ENCODE data around the gene SCAF1.
"Not testable (repeated sequence)": the region's sequence is repeated elsewhere in the genome, so short reads cannot be mapped to it uniquely, and the experiment has no call there.

Gene SCAF1

DNA sequence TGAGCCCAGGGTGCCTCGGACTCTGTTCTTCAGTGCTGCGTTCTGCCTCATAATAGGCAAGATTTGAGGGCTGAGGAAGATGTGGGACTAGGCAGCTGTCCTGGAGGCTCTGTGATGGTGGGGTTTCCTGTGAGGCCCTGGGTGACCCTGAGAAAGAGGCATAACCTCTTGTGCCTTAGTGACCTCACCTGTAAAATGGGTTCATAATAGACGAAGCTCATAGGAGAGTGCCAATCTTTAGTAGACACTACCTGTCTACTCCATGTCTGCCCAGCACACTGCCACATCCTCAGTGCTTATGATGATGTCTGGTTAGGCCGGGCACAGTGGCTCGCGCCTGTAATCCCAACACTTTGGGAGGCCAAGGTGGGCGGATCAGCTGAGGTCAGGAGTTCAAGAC is 25.5 kb upstream of the SCAF1 start:
- DNase-seq (ENCODE audit: low read depth in 1 of 2, low spot score in 1 of 2), result no peak

DNA sequence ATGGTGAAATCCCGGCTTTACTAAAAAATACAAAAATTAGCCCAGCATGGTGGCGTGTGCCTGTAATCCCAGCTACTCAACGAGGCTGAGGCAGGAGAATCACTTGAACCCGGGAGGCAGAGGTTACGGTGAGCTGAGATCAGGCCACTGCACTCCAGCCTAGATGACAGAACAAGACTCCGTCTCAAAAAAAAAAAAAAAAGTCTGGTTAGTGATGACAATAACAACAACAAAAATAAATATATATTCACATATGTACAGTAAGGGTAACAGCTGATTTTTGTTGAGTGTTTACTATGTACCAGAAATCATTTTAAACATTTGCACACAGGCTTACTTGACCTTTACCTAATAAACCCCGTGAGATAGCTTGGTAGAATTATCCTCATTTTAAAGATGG is 25.1 kb upstream of the SCAF1 start:
- DNase-seq (ENCODE audit: low read depth in 1 of 2, low spot score in 1 of 2), result no peak

DNA sequence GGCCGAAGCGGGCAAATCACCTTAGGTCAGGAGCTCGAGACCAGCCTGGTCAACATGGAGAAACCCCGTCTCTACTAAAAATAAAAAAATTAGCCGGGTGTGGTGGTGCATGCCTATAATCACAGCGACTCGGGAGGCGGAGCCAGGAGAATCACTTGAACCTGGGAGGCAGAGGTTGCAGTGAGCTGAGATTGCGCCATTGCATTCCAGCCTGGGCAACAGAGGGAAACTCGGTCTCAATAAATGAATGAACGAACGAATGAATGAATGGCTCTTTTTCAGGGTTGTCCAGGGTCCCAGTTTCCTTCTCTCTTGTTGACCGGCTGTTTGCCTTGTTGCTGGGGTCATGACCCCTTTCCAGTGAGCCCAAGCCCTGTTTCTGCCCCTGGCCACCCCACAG is 24.1 kb upstream of the SCAF1 start:
- DNase-seq (ENCODE audit: low read depth in 1 of 2, low spot score in 1 of 2), result not testable (repeated sequence)

DNA sequence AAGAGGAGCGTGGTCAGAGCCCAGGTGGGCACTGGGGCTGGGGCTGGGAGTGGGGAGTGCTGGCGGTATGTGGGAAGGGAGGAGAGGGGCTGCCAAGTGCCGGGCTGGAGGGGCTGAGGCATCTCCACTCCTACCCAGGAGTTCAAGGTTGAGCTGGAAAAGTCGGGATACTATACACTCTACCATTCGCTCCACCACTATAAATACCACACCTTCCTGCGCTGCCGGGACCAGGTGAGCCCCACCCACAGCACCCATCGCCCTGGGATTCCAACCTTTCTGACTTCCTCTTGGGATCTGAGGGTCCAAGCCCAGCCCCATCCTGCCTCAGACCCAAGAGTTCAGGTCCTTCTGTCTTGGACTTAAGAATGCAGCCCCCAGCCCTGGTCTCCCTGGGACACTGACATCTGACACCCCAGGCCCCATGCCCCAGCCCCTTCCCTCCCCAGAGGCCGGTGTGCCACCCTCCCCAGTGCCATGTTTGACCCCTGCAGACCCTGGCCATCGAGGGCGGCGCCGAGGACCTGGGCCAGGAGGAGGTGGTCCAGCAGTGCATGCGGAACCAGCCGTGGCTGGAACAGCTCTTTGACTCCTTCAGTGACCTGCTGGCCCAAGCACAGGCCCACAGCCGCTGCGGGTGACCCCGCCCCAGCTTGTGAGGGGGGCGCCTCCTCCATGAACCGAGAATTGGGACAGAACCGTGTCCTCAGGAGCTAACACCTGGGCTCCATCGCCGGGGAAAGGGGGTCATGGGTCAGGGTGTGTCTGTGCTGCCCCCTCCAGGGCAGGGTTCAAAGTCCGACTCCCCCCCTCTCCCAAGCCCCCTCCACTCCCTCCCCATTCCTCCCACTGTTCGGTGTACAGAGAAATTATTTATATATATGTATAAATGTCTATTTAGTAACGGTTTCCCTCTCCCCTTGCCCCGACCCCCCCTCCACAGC is 16.8 kb upstream of the SCAF1 start:
- no peak for DNase-seq (ENCODE audit: low read depth in 1 of 2, low spot score in 1 of 2)

DNA sequence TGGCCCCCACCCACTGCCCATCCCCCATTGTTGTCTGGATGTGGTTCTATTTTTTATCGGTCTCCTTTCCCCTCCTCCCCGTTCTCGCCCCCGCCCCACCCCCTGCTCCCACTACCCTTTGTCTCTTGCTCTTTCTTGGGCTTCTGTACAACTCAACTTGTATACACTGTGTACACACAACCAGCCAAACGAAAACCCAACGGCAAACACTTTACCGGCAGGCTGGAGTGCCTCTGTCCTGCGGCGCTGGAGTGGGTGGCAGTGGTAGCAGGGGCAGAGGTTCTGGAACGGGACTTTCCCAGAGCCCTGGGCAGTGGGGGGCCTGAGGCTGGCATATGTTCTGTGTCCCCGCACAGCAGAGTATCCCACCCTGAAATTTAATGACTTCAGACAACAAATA is 15.8 kb upstream of the SCAF1 start:
- no peak for DNase-seq (ENCODE audit: low read depth in 1 of 2, low spot score in 1 of 2)

DNA sequence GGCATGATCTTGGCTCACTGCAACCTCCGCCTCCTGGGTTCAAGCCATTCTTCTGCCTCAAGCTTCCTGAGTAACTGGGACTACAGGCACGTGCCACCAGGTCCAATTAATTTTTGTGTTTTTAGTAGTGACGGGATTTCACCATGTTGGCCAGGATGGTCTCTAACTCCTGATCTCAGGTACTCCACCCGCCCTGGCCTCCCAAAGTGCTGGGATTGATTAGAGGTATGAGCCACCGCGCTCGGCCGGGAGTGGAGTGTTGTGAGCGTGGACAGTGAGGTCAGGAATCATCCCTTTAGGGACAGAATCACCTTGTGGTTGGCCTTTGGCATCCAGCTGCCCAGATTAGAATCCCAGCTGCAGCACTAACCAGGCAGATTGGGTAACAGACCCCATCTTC is 12.3 kb upstream of the SCAF1 start:
- no peak for DNase-seq (ENCODE audit: low read depth in 1 of 2, low spot score in 1 of 2)

DNA sequence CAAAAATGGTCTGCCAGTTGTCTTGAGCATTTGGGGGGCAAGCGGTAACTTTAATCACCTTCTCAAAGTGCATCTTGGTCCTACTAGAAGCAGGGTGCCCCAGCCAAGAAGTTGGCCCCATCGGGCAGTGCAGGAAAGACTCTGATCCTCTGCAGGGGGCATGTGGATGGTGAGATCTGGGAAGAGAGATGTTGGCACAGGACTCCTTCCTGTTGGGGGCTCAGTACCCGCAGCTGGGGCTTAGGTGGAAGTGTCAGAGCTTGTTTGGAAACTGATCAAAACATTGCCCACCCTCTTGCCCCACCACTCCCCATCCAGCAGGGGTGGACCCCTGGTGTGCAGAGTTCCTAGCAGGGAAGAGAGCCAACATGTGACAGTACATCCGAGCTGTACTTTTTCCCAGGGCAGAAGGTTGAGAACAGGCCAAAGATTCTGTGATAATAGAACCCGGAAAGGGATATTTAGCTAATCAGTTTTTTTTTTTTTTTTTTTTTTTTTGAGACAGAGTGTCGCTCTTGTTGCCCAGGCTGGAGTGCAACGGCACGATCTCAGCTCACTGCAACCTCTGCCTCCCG is 10.9 kb upstream of the SCAF1 start:
- no peak for DNase-seq (ENCODE audit: low read depth in 1 of 2, low spot score in 1 of 2)

DNA sequence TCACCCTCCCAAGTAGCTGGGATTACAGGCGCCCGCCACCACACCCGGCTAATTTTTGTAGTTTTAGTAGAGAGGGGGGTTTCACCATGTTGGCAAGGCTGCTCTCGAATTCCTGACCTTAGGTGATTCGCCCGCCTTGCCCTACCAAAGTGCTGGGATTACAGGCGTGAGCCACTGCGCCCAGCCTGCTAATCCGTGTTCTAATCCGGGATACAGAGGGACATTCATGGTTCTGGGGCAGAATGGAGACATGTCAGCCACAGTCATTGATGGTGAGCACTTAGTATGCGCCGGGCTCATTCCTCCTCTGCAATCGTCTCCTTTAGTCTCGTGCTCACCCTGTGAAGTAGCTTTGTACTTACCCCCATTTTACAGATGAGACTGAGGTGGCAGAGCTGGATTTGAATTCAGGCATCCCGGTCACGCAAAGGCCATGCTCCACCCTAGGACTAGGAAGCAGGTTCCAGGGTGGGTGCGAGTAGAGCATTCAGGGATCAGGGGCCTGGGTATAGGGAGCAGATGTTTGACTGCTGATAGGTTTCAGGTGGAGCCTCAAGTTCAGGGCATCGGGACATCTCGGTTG is 10.3 kb upstream of the SCAF1 start:
- no peak for DNase-seq (ENCODE audit: low read depth in 1 of 2, low spot score in 1 of 2)

DNA sequence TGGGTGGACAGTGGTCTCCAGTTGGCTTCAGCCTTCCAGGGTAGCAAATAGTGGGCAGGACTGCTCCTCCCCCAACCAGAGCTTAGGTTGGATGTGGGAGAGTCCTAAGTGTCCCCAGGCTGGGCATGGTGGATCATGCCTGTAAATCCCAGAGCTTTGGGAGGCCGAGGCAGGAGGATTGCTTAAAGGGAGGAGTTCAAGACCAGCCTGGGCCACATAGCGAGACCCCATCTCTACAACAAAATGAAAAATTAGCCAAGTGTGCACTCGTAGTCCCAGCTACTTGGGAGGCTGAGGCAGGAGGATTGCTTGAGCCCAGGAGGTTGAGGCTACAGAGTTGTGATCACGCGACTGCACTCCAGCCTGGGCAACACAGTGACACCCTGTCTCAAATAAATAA is 9.4 kb upstream of the SCAF1 start:
- DNase-seq (ENCODE audit: low read depth in 1 of 2, low spot score in 1 of 2), result no peak

DNA sequence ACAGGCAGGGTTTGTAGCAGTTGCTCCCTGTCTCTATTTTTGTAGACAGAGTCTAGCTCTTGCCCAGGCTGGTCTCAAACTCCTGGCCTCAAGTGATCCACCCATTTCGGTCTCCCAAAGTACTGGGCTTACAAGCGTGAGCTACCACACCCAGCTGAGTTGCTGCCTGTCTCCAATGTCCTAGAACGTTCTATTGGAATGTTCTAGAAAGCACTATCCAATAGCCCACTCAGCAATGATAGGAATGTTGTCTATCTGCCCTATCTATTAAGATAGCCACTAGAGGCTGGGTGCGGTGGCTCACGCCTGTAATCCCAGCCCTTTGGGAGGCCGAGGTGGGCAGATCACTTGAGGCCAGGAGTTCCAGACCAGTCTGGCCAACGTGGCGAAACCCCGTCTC is 8.7 kb upstream of the SCAF1 start:
- DNase-seq (ENCODE audit: low read depth in 1 of 2, low spot score in 1 of 2), result not testable (repeated sequence)

DNA sequence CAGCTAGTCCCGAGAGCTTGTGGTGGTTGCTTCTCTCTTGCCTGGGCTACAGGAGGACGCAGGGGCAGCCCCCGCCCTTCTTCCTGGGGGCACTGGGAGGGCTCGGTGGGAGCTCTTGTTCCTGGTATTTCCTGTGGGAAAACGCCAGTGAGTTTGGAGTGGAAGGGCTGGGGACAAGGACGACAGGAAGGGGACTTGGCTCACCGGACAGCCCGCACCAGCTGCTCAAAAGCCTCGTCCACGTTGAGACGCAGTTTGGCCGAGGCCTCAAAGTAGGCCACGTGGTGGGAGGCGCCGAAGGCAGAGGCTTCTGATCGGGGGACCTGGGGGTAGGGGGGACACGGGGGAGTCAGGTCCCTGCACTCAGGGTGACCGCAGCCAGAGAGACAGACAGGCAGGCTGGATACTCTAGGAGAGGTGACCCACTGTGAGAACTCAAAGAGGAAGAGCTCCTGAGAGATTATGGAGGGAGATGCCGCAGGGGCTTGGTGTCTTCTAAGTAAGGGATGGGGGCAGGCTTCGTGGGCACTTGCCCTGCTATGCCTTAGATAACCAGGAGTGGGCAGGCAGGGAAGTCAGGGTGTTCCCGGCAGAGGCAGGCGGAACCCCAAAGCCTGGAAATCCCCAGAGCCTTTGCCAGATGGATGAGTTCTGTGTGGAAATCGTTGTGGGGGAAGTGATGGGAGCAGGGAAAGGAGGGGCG is 6.3 kb upstream of the SCAF1 start:
- no peak for DNase-seq (ENCODE audit: low read depth in 1 of 2, low spot score in 1 of 2)

DNA sequence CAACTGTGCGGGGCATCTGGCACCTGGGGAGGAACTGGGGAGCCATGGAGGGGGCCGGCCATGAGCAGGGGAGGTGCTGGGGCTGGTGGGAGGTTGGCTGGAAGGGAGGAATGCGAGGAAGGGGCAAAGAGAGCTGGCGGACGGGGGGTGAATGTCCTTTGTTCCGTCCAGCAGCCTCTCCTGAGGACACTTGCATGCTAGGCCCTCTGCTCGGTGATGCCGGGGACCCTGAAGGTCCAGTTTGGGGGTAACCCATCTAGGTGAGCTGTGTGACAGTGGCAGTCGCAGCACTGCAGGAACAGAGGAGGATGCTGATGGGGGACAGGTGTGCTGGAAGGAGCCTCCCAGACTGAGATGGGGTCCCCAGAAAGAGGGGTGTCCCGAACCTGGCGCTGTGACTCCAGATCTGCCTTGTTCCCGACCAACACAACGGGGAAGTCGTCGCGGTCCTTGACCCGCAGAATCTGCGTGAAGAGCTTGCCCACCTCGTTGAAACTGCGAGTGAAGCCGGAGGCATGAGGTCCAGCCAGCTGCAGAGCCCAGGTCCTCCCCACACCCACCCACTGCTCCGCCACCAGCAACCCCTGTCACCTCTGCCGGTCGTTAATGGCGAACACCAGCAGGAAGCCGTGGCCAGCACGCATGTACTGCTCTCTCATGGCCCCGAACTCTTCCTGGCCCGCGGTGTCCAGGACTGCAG is 5.6 kb upstream of the SCAF1 start:
- no peak for DNase-seq (ENCODE audit: low read depth in 1 of 2, low spot score in 1 of 2)

DNA sequence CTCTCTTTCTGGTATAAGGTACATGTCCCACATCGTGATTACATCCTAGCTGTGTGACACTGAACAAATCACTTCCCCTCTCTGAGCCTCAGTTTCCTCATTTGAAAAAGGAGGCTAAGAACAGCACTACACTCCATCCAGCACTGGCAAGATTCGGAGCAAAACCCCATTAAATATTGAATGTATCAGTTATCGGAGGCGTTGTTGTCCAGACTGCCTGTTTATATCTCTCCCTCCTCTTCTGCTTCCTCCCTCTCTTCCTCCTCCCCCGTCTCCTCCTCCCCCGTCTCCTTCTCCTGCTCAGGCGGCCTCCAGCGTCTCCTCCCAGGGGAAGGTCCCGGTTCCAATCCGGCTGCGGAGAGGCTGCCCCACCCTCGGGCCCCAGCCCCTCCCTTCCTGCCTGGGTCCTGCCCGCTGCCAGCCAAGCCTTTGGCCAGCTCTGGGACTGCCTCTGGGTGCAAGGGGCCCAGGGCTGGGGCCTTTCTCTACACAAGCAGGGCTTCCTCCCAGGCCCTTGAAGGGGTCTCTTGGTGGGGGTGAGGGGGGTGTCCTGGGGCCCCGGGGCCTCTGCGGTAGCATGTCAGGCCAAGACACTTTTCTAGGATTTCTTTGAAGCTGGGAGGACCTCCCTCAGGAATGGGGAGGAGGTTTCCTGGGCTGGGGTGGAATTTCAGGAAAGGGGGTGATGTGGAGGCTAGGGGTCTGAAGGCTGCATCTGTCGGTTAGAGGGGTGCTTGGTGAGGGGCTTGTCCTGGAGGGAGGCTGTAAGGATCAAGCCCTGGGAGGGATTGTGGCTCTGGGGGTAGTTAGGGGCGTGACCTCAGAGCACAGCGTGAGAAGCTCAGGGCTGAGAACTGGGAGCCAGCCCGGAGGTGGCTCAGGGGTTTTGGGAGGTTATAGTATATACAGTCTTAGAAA is 3.9 kb upstream of the SCAF1 start:
- no peak for DNase-seq (ENCODE audit: low read depth in 1 of 2, low spot score in 1 of 2)

DNA sequence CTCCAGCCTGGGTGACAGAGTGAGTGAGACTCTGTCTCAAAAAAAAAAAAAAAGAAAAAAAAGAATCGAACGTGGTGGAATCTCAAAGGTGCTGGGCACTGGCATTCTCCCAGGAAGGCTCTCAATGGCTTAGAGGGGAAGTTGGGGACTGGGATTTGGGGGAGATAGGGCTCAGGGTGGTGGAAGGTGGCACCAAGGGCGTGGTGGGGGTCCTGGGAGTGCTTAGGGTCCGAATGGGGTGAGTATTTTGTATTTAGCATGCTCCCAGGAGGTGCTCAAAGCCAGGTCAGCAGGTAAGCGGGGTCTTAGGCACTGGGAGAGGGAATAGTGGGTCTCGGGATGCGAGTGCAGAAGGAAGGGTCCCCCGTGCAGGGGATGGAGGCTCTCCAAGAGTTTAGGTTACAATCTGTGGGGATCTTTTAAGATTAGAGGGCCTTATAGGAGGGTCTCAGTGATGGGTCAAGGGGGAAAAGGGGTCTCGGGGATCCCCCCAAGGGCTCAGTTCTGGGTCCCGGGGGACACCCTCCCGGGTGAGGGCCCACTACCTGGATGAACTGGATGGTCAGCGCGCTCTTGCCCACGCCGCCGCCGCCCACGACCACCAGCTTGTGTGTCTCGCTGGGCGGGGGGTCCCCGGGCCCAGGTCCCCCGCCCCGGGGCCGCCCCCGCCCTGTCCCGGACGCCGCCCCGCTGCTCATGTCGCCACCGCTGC is 2.5 kb upstream of the SCAF1 start:
- no peak for DNase-seq (ENCODE audit: low read depth in 1 of 2, low spot score in 1 of 2)

DNA sequence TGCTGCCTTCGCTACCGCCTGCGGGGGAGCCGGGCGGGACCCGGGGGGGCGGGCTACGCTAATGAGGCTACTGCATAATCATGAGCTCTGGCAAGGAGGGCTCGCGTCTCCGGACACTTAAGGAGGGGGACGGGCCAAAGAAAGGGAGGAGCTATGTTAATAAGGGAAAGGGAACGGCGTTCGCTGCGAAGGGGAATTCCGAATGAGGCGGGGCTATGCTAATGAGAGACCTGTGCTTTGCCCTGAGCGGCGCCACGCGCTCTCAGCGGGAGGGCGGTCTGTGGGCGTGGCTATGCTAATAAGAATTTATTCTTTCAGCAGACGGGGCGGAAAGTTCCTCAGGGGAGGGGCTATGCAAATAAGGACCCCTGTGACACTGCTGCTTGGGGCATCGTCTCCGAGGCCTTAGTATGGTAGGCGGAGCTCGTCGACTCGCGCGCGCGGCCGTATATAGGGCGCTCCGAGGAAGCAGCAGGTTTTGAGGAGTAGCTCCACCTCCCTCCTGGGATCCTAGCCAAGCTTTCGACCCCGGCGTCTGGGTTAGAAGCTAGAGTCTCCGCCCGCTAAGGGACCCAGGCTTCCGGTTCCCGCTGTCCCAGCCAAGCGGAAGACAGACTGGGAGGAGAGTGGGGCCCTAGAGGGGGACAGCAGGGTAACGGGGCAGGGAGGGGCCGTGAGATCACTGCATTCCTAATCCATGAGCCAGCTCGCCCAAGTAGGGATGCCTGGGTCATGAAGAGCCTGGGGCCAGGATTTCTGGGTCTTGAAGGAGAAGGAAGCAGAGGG is 1.7 kb upstream of the SCAF1 start, which contains the start of gene RRAS:
RRAS (minus strand) TSS at position 31 of the 786 bp plus-strand sequence. CDS start 45 bp downstream, outside the sequence.
- DNase-seq (ENCODE audit: low read depth in 1 of 2, low spot score in 1 of 2), result peak; percentile 98 to 99

DNA sequence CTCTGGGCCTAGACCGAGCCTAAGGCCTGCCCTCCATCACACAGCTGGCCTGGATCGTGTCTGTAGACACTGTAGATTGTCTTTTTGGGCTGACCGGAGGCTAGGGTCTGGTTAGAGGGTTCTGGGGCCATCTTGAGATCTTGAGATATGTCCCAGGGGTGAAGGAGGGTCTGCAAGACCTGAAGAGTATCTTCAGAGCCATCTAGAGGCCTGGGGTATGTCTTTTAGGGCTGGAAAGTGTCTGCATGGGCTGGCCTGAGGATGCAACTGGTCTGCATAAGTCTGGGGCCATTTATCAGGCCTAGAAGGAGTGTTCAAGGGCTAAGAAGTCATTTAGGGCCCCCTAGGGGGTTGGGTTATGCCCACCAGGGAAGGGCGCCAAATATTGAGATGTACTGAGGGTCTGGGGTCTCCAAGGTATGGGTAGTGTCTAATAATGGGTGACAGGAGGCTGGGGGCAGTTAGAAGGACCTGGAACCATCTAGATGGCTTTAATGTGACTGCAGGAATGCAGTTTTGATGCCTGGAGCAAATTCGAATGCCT is 555 bp downstream of the SCAF1 start:
- no peak for DNase-seq (ENCODE audit: low read depth in 1 of 2, low spot score in 1 of 2)

DNA sequence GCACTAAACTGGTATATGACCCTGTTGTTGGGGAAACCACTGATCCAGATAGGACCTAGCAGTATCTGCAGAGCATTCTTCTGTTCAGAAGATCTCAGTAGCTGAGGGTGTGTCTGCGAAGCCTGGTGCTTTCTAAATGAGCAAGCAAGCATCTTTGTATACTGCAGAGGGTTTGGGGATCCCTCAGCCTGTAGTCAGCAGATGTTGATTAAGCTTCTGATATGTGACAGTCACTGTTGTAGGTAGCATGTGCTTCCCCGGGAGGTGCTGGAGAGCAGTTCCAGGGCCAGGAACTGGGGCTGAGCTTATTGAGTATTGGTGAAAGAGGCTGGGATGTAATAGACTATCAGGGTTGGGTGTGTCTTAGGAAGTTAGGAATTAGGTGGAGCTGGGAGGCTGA is 1.5 kb downstream of the SCAF1 start:
- DNase-seq (ENCODE audit: low read depth in 1 of 2, low spot score in 1 of 2), result no peak

DNA sequence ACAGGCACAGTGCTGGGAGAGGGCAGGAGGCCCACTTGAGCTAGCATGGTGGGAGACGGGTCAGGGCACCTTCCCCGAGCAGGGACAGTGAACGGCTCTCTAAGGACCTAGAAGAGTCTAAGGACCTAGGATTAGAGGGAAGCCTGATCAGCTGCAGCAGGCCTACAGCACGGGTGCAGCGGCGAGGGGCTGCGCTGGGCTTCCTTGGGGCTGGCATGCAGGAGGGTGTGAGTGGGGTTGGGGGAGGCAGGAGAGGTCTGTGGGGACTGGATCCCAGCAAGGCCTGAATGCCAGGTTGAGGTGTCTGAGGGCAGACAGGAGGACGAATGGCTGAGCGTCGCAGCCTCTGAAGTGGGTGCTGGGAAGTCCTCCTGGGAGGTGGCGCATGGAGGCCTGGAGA is 3.6 kb downstream of the SCAF1 start:
- no peak for DNase-seq (ENCODE audit: low read depth in 1 of 2, low spot score in 1 of 2)

All from activated T-helper 1 cell treated with anti-CD3 and anti-CD28 coated beads, Interleukin-2, amount 50 U/mL, for 16 hours (primary cell).